Esophagus muscularis mucosa (tissue), 4 donors: ENCODE results near the gene SBNO2. TPM values are rescaled to one million over a fixed set of nuclear protein-coding genes. Genes with fewer than 3 reads are reported as not detected.

Experiments
- DNase-seq: peaks from one replicate; pipeline ENCODE4 v3.0.0-alpha.2; 2017; ENCODE audit errors: extremely low spot score
- H3K27ac ChIP-seq, 4 donors: fragments of 200-600 bp; sonication (generic); replicated peaks in 1 of 4; 1 replicate in 3 of 4; 2 replicates in 1 of 4; pipeline ENCODE4 v1.5.1; 2016 to 2019; ENCODE audit warnings: mild to moderate bottlenecking in 1 of 4
- H3K27me3 ChIP-seq, 4 donors: fragments of 200-600 bp; sonication (generic); one replicate each; pipeline versions ENCODE4 v1.5.1 to v1.6.0; 2016 to 2019
- H3K36me3 ChIP-seq, 4 donors: fragments of 200-600 bp; sonication (generic); one replicate each; pipeline ENCODE4 v1.5.1; 2016 to 2019
- H3K4me1 ChIP-seq, 4 donors: fragments of 200-600 bp; sonication (generic); one replicate each; pipeline ENCODE4 v1.5.1; 2016 to 2019
- H3K4me3 ChIP-seq, 4 donors: fragments of 200-600 bp; sonication (generic); 1 replicate in 2 of 4; 2 replicates in 2 of 4; pipeline ENCODE4 v1.5.1; 2016 to 2019; ENCODE audit warnings: mild to moderate bottlenecking in 4 of 4, moderate library complexity in 1 of 4
- H3K9me3 ChIP-seq, 4 donors: fragments of 200-600 bp; sonication (generic); 1 replicate in 3 of 4; 2 replicates in 1 of 4; pipeline ENCODE4 v1.5.1; 2016 to 2019
- CTCF ChIP-seq, 3 experiments: fragments of 200-600 bp in 2 of 3; fragments of 450-650 bp in 1 of 3; sonication (generic) in 2 of 3; IDR thresholded peaks; one replicate each; pipeline ENCODE4 v1.5.1; 2017 to 2019; ENCODE audit warnings: antibody characterized with exemption in 3 of 3, mild to moderate bottlenecking in 2 of 3, moderate library complexity in 1 of 3
- EP300 ChIP-seq: sonication (generic); formaldehyde crosslinking; IDR thresholded peaks from one replicate; pipeline ENCODE4 v1.6.1; 2017; ENCODE audit warnings: antibody characterized with exemption
- POLR2A ChIP-seq: fragments of 450-650 bp; IDR thresholded peaks from one replicate; pipeline ENCODE4 v1.6.1; 2017; ENCODE audit warnings: antibody characterized with exemption, moderate library complexity, mild to moderate bottlenecking, low read depth
- POLR2AphosphoS5 ChIP-seq, 2 donors: sonication (generic); formaldehyde crosslinking; IDR thresholded peaks; one replicate each; pipeline ENCODE4 v1.6.1; 2017; ENCODE audit warnings: antibody characterized with exemption in 2 of 2
- WGBS: methylation state at CpG from one replicate; pipeline ENCODE4 v1.1.5; 2018; 5-methylcytosine and 5-hydroxymethylcytosine counted together
- intact Hi-C: fragments of 100-400 bp; cut with DNase I; formaldehyde crosslinking; loops from one replicate; pipeline ENCODE4 v1.15.1; 2023
- total RNA-seq, 4 donors: library from RNA; depleted of rRNA; stranded (reverse); fragments of >200 nt; gene quantifications; one replicate each; pipeline versions ENCODE4 v1.1.0 to v1.2.1, GENCODE V29; 2016

Gene SBNO2
- total RNA-seq, 4 donors from 2014 or later = 16.2 to 141 (median 30.5) TPM

- no peak overlapping the region for H3K4me3 ChIP-seq
- no peak overlapping the region for H3K27ac ChIP-seq
- intact Hi-C loops = no loop called here
- 94% methylated on average over 29 of the region's 50 CpGs for WGBS
- peaks cover 0 to 33% (median 0%) of the 10 kb centered on the region in 4 donors for H3K27me3 ChIP-seq
- DNase-seq = no peak
- H3K36me3 ChIP-seq = peaks cover 0 to 1% (median 0%) of the 10 kb centered on the region in 4 donors
- H3K9me3 ChIP-seq = no peaks in the 10 kb centered on the region
- H3K4me1 ChIP-seq = peaks cover 5 to 19% (median 17%) of the 10 kb centered on the region in 4 donors
- TF ChIP-seq POLR2A = no peak
- TF ChIP-seq POLR2AphosphoS5 (IDR thresholded peaks at IDR 0.05) = no peak
- no peak for TF ChIP-seq CTCF (IDR thresholded peaks at IDR 0.05)
- TF ChIP-seq EP300 = no peak
Measured at GRCh38 chr19:1080360-1081161, 93.5 kb downstream of the SBNO2 start.

- intact Hi-C loops = no loop called here
- Histone ChIP-seq H3K27ac (no peak overlapping the region), H3K4me1 (peaks cover 9 to 19% (median 17%) of the 10 kb centered on the region in 4 donors), H3K27me3 (peaks cover 0 to 33% (median 0%) of the 10 kb centered on the region in 4 donors), H3K36me3 (no peaks in the 10 kb centered on the region), H3K4me3 (no peak overlapping the region), H3K9me3 (no peaks in the 10 kb centered on the region)
- WGBS = 89% methylated on average over 26 of the region's 45 CpGs
- no peak for TF ChIP-seq POLR2AphosphoS5 (IDR thresholded peaks at IDR 0.05)
- TF ChIP-seq POLR2A = no peak
- TF ChIP-seq EP300 = no peak
- TF ChIP-seq CTCF (IDR thresholded peaks at IDR 0.05) = no peak
- DNase-seq = no peak
Measured at GRCh38 chr19:1079566-1080111, 94.4 kb downstream of the SBNO2 start.

GRCh38 chr19:1076951-1077350 lies 97.1 kb downstream of the SBNO2 start:
- DNase-seq = no peak
- Histone ChIP-seq H3K9me3 (no peaks in the 10 kb centered on the region), H3K4me1 (peaks cover 5 to 11% (median 8%) of the 10 kb centered on the region in 4 donors), H3K27me3 (peaks cover 0 to 34% (median 0%) of the 10 kb centered on the region in 4 donors), H3K36me3 (no peaks in the 10 kb centered on the region), H3K4me3 (no peak overlapping the region), H3K27ac (no peak overlapping the region)
- intact Hi-C loops = no loop called here
- 69% methylated on average over 16 of the region's 16 CpGs for WGBS
- TF ChIP-seq POLR2A = no peak
- no peak for TF ChIP-seq EP300
- TF ChIP-seq CTCF (IDR thresholded peaks at IDR 0.05) = no peak
- TF ChIP-seq POLR2AphosphoS5 (IDR thresholded peaks at IDR 0.05) = no peak

- Histone ChIP-seq H3K27ac (no peak overlapping the region), H3K4me1 (peaks cover 4 to 15% (median 11%) of the 10 kb centered on the region in 4 donors), H3K4me3 (no peak overlapping the region), H3K27me3 (peaks cover 2 to 36% (median 4%) of the 10 kb centered on the region in 4 donors), H3K9me3 (no peaks in the 10 kb centered on the region), H3K36me3 (no peaks in the 10 kb centered on the region)
- TF ChIP-seq POLR2A (no peak), CTCF (IDR thresholded peaks at IDR 0.05) (no peak), POLR2AphosphoS5 (IDR thresholded peaks at IDR 0.05) (no peak), EP300 (no peak)
- intact Hi-C loops = no loop called here
- WGBS = 88% methylated on average over 4 of the region's 4 CpGs
- DNase-seq = no peak
Measured at GRCh38 chr19:1076046-1076386, 98.1 kb downstream of the SBNO2 start.
